ENCODE measurements around the gene CCDC148.

- TF ChIP-seq EZH2 (IDR thresholded peaks at IDR 0.05; ENCODE audit: insufficient read depth, poor library complexity, severe bottlenecking) (no peak), EZH2phosphoT487 (IDR thresholded peaks at IDR 0.05; ENCODE audit: insufficient read depth, low read depth) (no peak)
These were observed 62.7 kb downstream of the CCDC148 start for GRCh38 chr2:158393886-158394285.

Measured in GM23248 (cell line).